Measurements from ENCODE around the gene ERFE.

The ERFE gene

GRCh38 chr2:238139196-238140039, 19.4 kb upstream of the ERFE start:
- DNase-seq = no peak

- no peak for DNase-seq
Observed at GRCh38 chr2:238140040-238140439, 18.7 kb upstream of the ERFE start.

- DNase-seq = no peak
Observed at GRCh38 chr2:238140721-238141540, 17.8 kb upstream of the ERFE start.

GRCh38 chr2:238141541-238142318, 17.0 kb upstream of the ERFE start:
- no peak for DNase-seq

GRCh38 chr2:238142382-238143205, 16.2 kb upstream of the ERFE start:
- no peak for DNase-seq

GRCh38 chr2:238143239-238143951, 15.4 kb upstream of the ERFE start:
- no peak for DNase-seq

GRCh38 chr2:238144262-238144661, 14.5 kb upstream of the ERFE start:
- no peak for DNase-seq

- DNase-seq = no peak
Observed at GRCh38 chr2:238145046-238145445, 13.7 kb upstream of the ERFE start.

- no peak for DNase-seq
Observed at GRCh38 chr2:238145851-238146250, 12.9 kb upstream of the ERFE start.

GRCh38 chr2:238146884-238147544, 11.8 kb upstream of the ERFE start:
- DNase-seq = no peak

- no peak for DNase-seq
Observed at GRCh38 chr2:238148981-238149380, 9.8 kb upstream of the ERFE start.

- DNase-seq = no peak
Observed at GRCh38 chr2:238149841-238150572, 8.8 kb upstream of the ERFE start.

- DNase-seq = no peak
Observed at GRCh38 chr2:238150686-238151085, 8.1 kb upstream of the ERFE start.

- DNase-seq = no peak
Observed at GRCh38 chr2:238151205-238151604, 7.6 kb upstream of the ERFE start.

- no peak for DNase-seq
Observed at GRCh38 chr2:238151628-238152235, 7.0 kb upstream of the ERFE start.

GRCh38 chr2:238152771-238153688, 5.7 kb upstream of the ERFE start:
- no peak for DNase-seq

- DNase-seq = no peak
Observed at GRCh38 chr2:238154570-238154969, 4.2 kb upstream of the ERFE start.

GRCh38 chr2:238155051-238155760, 3.6 kb upstream of the ERFE start:
- DNase-seq = no peak
